Head of caudate nucleus (tissue), 42 donors: ENCODE measurements around the gene SCAMP1.
"Not testable (repeated sequence)": the region's sequence is repeated elsewhere in the genome, so short reads cannot be mapped to it uniquely, and the experiment has no call there.

ENCODE experiments used
- DNase-seq, 42 donors: peaks; one replicate each; pipeline versions ENCODE4 v3.0.0 to v3.0.0-alpha.2; 2020 to 2021; ENCODE audit warnings: mixed read lengths in 7 of 42
- intact Hi-C: fragments of 100-400 bp; cut with DNase I; formaldehyde crosslinking; loops from one replicate; pipeline ENCODE4 v1.15.0; 2022

SCAMP1 gene

GRCh38 chr5:78407458-78407857 lies 47.0 kb downstream of the SCAMP1 start:
- intact Hi-C loops = no loop called here

DNA sequence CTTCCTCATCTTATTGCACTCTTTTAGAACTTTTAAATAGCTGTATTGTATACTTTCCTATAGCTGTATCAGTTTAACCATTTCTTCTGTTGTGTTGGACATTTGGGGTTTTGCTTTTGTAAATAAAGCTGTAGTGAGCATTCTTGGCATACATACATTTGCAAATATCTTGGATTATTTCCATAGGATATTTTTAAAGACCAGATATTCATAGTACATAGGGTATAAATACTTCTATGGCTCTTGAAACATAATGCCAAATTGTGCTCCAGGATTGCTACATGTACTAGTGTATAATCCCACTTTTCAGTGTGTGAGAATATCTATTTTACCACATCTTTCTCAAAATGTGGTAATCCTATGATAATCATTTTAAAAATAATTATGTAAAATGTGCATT lies 51.2 kb downstream of the SCAMP1 start:
- intact Hi-C loops = no loop called here
- no peak for DNase-seq

More at GRCh38 chr5:78407458-78407857, 47.0 kb downstream of the SCAMP1 start:
- no peak for DNase-seq

GRCh38 chr5:78416677-78417425 lies 56.4 kb downstream of the SCAMP1 start:
- no peak for DNase-seq
- intact Hi-C loops = no loop called here

- intact Hi-C loops = no loop called here
- peak in 2 of 42 donors; percentile 3 to 4 for DNase-seq
These were observed 59.0 kb downstream of the SCAMP1 start for GRCh38 chr5:78419396-78419795.

DNA sequence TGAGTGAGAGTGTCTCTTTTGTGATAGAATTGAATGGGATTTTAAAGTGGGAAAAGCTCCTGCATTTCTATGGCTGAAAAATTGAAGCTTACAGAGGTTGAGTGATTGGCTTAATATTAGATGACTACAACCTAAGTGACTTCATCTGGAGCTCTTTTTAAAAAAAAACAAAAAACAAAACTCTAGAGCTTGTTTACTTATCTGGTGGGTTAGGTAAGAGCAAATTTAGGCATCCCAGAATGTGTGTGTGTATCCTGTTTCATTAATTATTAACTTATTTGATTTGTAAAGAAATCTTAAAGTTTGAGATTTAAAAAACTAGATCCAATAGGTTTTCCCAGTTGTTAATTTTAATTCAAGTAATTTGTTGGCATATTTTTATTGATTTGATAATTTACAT lies 60.1 kb downstream of the SCAMP1 start:
- no peak for DNase-seq
- intact Hi-C loops = no loop called here

GRCh38 chr5:78424665-78425064 lies 64.2 kb downstream of the SCAMP1 start:
- DNase-seq = no peak
- intact Hi-C loops = no loop called here

GRCh38 chr5:78429332-78429980 lies 69.0 kb downstream of the SCAMP1 start:
- no peak for DNase-seq
- intact Hi-C loops = no loop called here

GRCh38 chr5:78430866-78431265 lies 70.4 kb downstream of the SCAMP1 start:
- no peak for DNase-seq
- intact Hi-C loops = no loop called here

- intact Hi-C loops = no loop called here
- no peak for DNase-seq
These were observed 73.6 kb downstream of the SCAMP1 start for GRCh38 chr5:78433972-78434371.

DNA sequence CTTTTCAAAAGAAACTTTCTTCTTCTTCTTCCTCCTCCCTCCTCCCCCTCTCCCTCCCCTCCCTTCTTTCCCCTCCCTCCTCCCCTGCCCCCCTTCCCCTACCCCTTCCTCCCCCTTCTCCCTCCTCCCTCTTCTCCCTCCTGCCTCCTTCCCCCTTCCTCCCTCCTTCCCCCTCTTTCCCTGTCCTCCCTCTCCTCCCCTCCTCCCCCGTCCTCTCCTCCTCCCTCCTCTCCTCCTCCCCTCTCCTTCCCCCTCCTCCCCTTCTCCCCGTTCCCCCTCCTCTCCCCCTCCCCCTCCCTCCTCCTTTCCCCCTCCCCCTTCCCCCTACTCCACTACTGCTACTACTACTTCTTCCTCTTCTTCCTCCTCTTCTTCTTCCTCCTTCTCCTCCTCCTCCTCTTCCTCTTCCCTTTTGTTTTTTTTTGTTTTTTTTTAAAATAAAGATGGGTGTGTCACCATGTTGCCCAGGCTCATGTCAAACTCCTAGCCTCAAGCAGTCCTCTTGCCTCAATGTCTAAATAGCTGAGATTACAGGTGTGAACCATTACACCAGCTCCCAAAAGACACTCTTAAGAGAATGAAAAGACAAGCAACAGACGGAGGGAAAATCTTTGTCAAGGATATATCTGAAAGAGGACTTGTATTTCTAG lies 87.5 kb downstream of the SCAMP1 start:
- no peak for DNase-seq
- intact Hi-C loops = no loop called here

DNA sequence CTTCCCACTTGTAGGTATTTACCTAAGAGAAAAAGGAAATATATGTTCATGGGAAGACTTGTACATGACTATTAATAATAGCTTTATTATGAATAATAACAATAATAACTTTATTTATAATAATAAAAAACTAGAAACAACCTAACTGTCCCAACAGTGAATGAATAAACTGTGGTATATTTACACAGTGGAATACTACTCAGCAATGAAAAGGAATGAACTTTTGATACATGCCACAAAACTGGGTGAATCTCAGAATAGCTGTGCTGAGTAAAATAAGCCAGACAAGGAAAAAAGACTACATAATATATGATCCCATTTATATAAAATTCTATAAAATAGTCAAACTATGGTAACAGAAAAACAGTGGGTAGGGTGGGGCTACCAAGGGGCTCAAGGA lies 88.7 kb downstream of the SCAMP1 start:
- DNase-seq = no peak
- intact Hi-C loops = no loop called here

- intact Hi-C loops, DNase-seq: not testable (repeated sequence)
These were observed 97.1 kb downstream of the SCAMP1 start for GRCh38 chr5:78457507-78457906.

GRCh38 chr5:78458843-78459242 lies 98.4 kb downstream of the SCAMP1 start:
- intact Hi-C loops = no loop called here
- DNase-seq = no peak

DNA sequence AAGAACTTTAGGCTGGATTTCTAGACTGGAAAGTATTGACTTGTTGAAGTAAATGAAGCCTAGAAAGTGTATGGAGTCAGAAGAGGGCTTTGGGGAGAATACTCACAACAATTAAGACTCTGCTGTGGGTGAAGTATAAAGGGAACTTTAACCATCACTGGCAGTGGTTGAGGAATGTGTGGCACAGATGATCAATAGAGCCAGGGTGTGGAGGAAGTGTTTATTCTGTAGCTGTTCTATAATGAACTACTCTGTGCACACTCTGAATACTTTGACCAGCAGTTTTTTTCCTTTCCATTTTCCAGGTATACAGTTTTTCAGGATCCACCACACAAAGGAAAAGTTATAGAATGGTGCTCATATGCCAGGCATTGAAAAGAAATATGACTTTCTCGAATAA lies 106.7 kb downstream of the SCAMP1 start:
- no peak for DNase-seq
- intact Hi-C loops = no loop called here

- intact Hi-C loops = no loop called here
- no peak for DNase-seq
These were observed 107.4 kb downstream of the SCAMP1 start for GRCh38 chr5:78467752-78468357.

- intact Hi-C loops = no loop called here
- DNase-seq = no peak
These were observed 111.5 kb downstream of the SCAMP1 start for GRCh38 chr5:78471896-78472295.

DNA sequence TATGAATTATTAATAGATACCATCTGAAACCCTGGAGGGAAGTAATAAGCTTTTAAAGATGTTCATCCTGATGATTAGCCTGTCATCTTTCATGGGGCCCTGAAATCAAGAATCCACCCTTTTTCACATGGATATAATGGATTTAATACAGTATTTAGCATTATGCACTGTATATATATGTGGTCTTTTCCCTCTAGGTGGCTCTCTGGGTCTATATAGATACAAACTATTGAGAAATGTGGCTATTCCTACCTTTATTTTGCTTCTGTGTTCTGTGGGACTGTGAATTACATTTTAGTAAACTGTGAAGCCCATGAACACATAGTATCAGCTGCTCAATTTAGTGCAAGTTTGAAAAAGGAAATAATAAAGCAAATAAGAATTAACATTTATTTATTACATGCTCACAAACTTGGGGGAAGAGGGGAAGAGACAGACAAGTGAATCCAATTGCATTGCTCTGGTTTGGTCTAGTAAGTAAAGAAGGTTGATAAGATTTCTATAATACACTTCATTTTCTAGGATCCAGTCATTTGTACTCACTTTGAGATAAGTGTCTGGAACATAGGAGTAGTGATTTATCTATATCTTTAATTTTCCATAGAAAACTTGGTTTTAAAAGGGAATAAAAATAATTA lies 112.2 kb downstream of the SCAMP1 start:
- DNase-seq = no peak
- intact Hi-C loops = no loop called here

DNA sequence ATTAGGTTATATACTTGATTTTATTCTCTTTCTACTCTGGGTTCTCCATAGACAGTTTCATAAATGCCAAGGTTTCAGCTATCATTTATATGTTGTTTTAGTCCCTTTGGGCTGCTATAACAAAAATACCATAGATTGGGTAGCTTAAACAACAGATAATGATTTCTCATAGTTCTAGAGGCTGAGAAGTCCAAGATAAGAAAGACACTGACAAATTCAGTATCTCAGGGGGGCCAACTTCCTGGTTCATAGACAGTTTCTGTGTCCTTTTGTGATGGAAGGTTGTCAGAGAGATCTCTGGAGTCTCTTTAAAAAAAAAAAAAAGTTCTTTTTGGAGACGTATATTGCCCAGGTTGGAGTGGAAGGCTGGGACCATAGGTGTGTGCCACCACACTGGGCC lies 113.3 kb downstream of the SCAMP1 start:
- intact Hi-C loops = no loop called here
- DNase-seq = no peak

- no peak for DNase-seq
- intact Hi-C loops = no loop called here
These were observed 115.0 kb downstream of the SCAMP1 start for GRCh38 chr5:78475370-78475769.

DNA sequence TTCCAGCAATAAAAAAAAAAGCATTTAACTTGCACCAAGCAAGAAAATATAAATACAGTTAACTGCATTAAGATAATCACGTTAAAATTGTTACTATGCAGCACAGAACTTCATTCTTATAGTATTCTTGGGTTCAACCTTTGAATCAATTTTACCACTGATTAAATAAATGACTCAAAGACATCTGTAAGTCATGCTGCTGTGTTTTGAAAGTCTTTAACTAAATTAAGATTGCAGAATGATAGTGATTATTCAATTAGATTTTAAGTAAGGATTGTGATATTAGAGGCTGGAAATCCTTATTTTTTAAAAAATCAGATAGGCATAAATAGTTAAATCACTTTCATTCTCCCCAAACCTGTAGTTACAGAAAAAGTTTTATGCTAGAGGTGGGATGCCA lies 116.4 kb downstream of the SCAMP1 start:
- intact Hi-C loops = no loop called here
- no peak for DNase-seq
